ENCODE data around the gene ZNF598. TPM values are rescaled to one million over a fixed set of nuclear protein-coding genes. Genes with fewer than 3 reads are reported as not detected.

Gene ZNF598
- total RNA-seq, 1 experiment from 2014 or later, result 70.9 TPM

GRCh38 chr16:2001456-2002355 is 7.9 kb downstream of the ZNF598 start:
- no peak overlapping the region for H2BK120ac ChIP-seq (ENCODE audit: low read depth, low read length, poor library complexity, severe bottlenecking)
- no peak overlapping the region for H2BK12ac ChIP-seq (ENCODE audit: insufficient read length, low read depth, low read length)
- H4K20me1 ChIP-seq (ENCODE audit: control insufficient read depth, insufficient read depth, insufficient read length), result no peaks in the 10 kb centered on the region
- no peak overlapping the region for H3K27ac ChIP-seq (ENCODE audit: insufficient read length, low read depth, low read length)
- TF ChIP-seq CTCF (conservative IDR thresholded peaks at IDR 0.05), result no peak
- H2BK5ac ChIP-seq (ENCODE audit: insufficient read length, low read length), result no peak overlapping the region
- peaks cover 7 to 15% of the 10 kb centered on the region in 2 experiments for H3K4me1 Mint-ChIP-seq
- no peak overlapping the region for H3K56ac ChIP-seq (ENCODE audit: insufficient read length, low read depth, low read length)
- no peaks in the 10 kb centered on the region for H3K27me3 ChIP-seq (ENCODE audit: insufficient read depth, low read length)
- no peak overlapping the region for H3K4me3 Mint-ChIP-seq
- H3K79me1 ChIP-seq (ENCODE audit: insufficient read depth, low read depth, low read length, poor library complexity, severe bottlenecking), result peaks cover 9% of the 10 kb centered on the region
- peaks cover 18 to 49% (median 48%) of the 10 kb centered on the region in 3 experiments for H3K36me3 Mint-ChIP-seq (ENCODE audit: insufficient read depth in 1 of 3, low read depth in 3 of 3)
- no CpG with 5 or more reads among the region's 53 CpGs for WGBS (ENCODE audit: extremely low coverage, insufficient read length, low lambda C conversion rate)
- no peak overlapping the region for H3K23ac ChIP-seq (ENCODE audit: insufficient read length, low read depth, low read length)
- H3K4me1 ChIP-seq (ENCODE audit: insufficient read depth, low read length), result no peaks in the 10 kb centered on the region
- H4K8ac ChIP-seq (replicated peaks; ENCODE audit: insufficient read length, low read depth, low read length), result no peak overlapping the region
- no peak overlapping the region for H2BK15ac ChIP-seq (ENCODE audit: low read depth, low read length)
- peaks cover 5% of the 10 kb centered on the region; the same call in 1 of the 2 replicates for H3K79me2 ChIP-seq (ENCODE audit: insufficient read depth, low read length)
- H3K14ac ChIP-seq (ENCODE audit: insufficient read depth, low read length), result no peak overlapping the region
- no peaks in the 10 kb centered on the region for H3K23me2 ChIP-seq (ENCODE audit: insufficient read length, low read depth, low read length, poor library complexity, severe bottlenecking)
- no peaks in the 10 kb centered on the region for H3K9me3 Mint-ChIP-seq
- H4K91ac ChIP-seq (ENCODE audit: insufficient read length, low read depth, low read length), result no peak overlapping the region
- no peak overlapping the region for H2AK5ac ChIP-seq (ENCODE audit: insufficient read length, low read length)
- H3K4me2 ChIP-seq (ENCODE audit: insufficient read depth, insufficient read length, low read length), result no peak overlapping the region
- no peak overlapping the region for H3K18ac ChIP-seq (ENCODE audit: insufficient read length, low read depth, low read length)
- H2BK20ac ChIP-seq (ENCODE audit: low read depth, low read length, poor library complexity, severe bottlenecking), result no peak overlapping the region
- H3T11ph ChIP-seq (ENCODE audit: low read length), result no peak overlapping the region
- H3K9ac ChIP-seq (ENCODE audit: extremely low read depth, insufficient read length, low read length), result no peak overlapping the region
- H3K27me3 Mint-ChIP-seq (ENCODE audit: low read depth), result no peaks in the 10 kb centered on the region
- no peak overlapping the region for H2AFZ ChIP-seq (ENCODE audit: low read length)
- H3K4ac ChIP-seq (ENCODE audit: low read depth, low read length), result no peak overlapping the region
- DNase-seq, result no peak
- 0 out of 7 replicates have a peak overlapping the region, but pooled peaks of 1 of the 3 experiments have one; percentile 44 for H3K27ac Mint-ChIP-seq
- H3K9me3 ChIP-seq (ENCODE audit: control insufficient read depth, low read depth, low read length), result no peaks in the 10 kb centered on the region
- H4K5ac ChIP-seq (ENCODE audit: insufficient read length, low read depth, low read length), result no peak overlapping the region
